Activated CD4-positive, alpha-beta T cell treated with anti-CD3 and anti-CD28 coated beads, Interleukin-2, amount 10 ng/mL, durations not matched to agents 24 days and 14 days (primary cell): Measurements from ENCODE around the gene GSDMA. TPM values are rescaled to one million over a fixed set of nuclear protein-coding genes. Genes with fewer than 3 reads are reported as not detected.
"Not testable (repeated sequence)": the region's sequence is repeated elsewhere in the genome, so short reads cannot be mapped to it uniquely, and the experiment has no call there.

ENCODE experiments used
- DNase-seq: peaks from one replicate; pipeline ENCODE4 v3.0.0; 2022
- H3K27ac Mint-ChIP-seq: one replicate; pipeline ENCODE4 v1.8.0; 2022; ENCODE audit warnings: mild to moderate bottlenecking, mixed read lengths
- H3K27me3 Mint-ChIP-seq: one replicate; pipeline ENCODE4 v1.8.0; 2022; ENCODE audit warnings: mixed read lengths
- H3K36me3 Mint-ChIP-seq: one replicate; pipeline ENCODE4 v1.8.0; 2022; ENCODE audit warnings: low read depth, mild to moderate bottlenecking, mixed read lengths
- H3K4me1 Mint-ChIP-seq: one replicate; pipeline ENCODE4 v1.8.0; 2021; ENCODE audit warnings: mixed read lengths
- H3K4me3 Mint-ChIP-seq: one replicate; pipeline ENCODE4 v1.8.0; 2022; ENCODE audit warnings: mild to moderate bottlenecking, moderate library complexity, mixed read lengths
- H3K9me3 Mint-ChIP-seq: one replicate; pipeline ENCODE4 v1.8.0; 2021; ENCODE audit warnings: mixed read lengths
- intact Hi-C: fragments of 100-400 bp; cut with micrococcal nuclease; formaldehyde crosslinking; loops from one replicate; pipeline ENCODE4 v1.15.1; 2023
- total RNA-seq: library from RNA; stranded (reverse); gene quantifications from 2 replicates; pipeline ENCODE4 v1.2.3, GENCODE V29; 2022

GSDMA gene
- total RNA-seq, 1 donor from 2014 or later, result 0.84 TPM

- Mint-ChIP-seq H3K4me1 (peaks cover 20% of the 10 kb centered on the region), H3K27ac (peak overlapping the region; percentile 85), H3K27me3 (no peaks in the 10 kb centered on the region), H3K36me3 (no peaks in the 10 kb centered on the region), H3K4me3 (no peak overlapping the region), H3K9me3 (no peaks in the 10 kb centered on the region)
- no peak for DNase-seq
- intact Hi-C loops, result no loop called here
Measured at GRCh38 chr17:39939106-39939505, 23.7 kb upstream of the GSDMA start.

- Mint-ChIP-seq H3K36me3 (no peaks in the 10 kb centered on the region), H3K9me3 (no peaks in the 10 kb centered on the region), H3K4me1 (peaks cover 20% of the 10 kb centered on the region), H3K27me3 (no peaks in the 10 kb centered on the region), H3K4me3 (peak overlapping the region; percentile 61), H3K27ac (peak overlapping the region; percentile 85)
- peak; percentile 89 for DNase-seq
- intact Hi-C loops, result loop anchor here (1.0 kb wide), 1 partner anchor 13 kb away; the partner anchor contains the start of genes LRRC3C and ORMDL3
Measured at GRCh38 chr17:39939588-39940419, 23.0 kb upstream of the GSDMA start.

GRCh38 chr17:39943702-39944392 lies 19.0 kb upstream of the GSDMA start:
- Mint-ChIP-seq H3K9me3 (no peaks in the 10 kb centered on the region), H3K4me3 (no peak overlapping the region), H3K27ac (no peak overlapping the region), H3K4me1 (peaks cover 28% of the 10 kb centered on the region), H3K36me3 (no peaks in the 10 kb centered on the region), H3K27me3 (no peaks in the 10 kb centered on the region)
- intact Hi-C loops, result no loop called here
- no peak for DNase-seq

- H3K36me3 Mint-ChIP-seq, result no peaks in the 10 kb centered on the region
- H3K9me3 Mint-ChIP-seq, result no peaks in the 10 kb centered on the region
- peaks cover 26% of the 10 kb centered on the region for H3K4me1 Mint-ChIP-seq
- H3K27me3 Mint-ChIP-seq, result no peaks in the 10 kb centered on the region
- no peak for DNase-seq
- H3K27ac Mint-ChIP-seq, result no peak overlapping the region
- H3K4me3 Mint-ChIP-seq, result no peak overlapping the region
- intact Hi-C loops, result no loop called here
Measured at GRCh38 chr17:39944393-39944711, 18.5 kb upstream of the GSDMA start.

- Mint-ChIP-seq H3K9me3 (no peaks in the 10 kb centered on the region), H3K27ac (no peak overlapping the region), H3K4me3 (no peak overlapping the region), H3K27me3 (no peaks in the 10 kb centered on the region), H3K4me1 (peaks cover 23% of the 10 kb centered on the region), H3K36me3 (no peaks in the 10 kb centered on the region)
- no peak for DNase-seq
- intact Hi-C loops, result no loop called here
Measured at GRCh38 chr17:39946551-39947330, 16.1 kb upstream of the GSDMA start.

GRCh38 chr17:39948489-39948828 lies 14.3 kb upstream of the GSDMA start:
- H3K27ac Mint-ChIP-seq, H3K36me3 Mint-ChIP-seq, H3K27me3 Mint-ChIP-seq, intact Hi-C loops, H3K4me3 Mint-ChIP-seq, H3K9me3 Mint-ChIP-seq: not testable (repeated sequence)
- DNase-seq, result peak; percentile 74
- H3K4me1 Mint-ChIP-seq, result peaks cover 33% of the 10 kb centered on the region

GRCh38 chr17:39949028-39949427 lies 13.8 kb upstream of the GSDMA start:
- intact Hi-C loops, result no loop called here
- Mint-ChIP-seq H3K4me3 (no peak overlapping the region), H3K4me1 (peaks cover 36% of the 10 kb centered on the region), H3K27me3 (peaks cover 2% of the 10 kb centered on the region), H3K9me3 (no peaks in the 10 kb centered on the region), H3K27ac (no peak overlapping the region), H3K36me3 (no peaks in the 10 kb centered on the region)
- DNase-seq, result no peak

- Mint-ChIP-seq H3K27me3 (peaks cover 2% of the 10 kb centered on the region), H3K4me1 (peaks cover 36% of the 10 kb centered on the region), H3K27ac (no peak overlapping the region), H3K9me3 (no peaks in the 10 kb centered on the region), H3K36me3 (no peaks in the 10 kb centered on the region), H3K4me3 (no peak overlapping the region)
- intact Hi-C loops, result no loop called here
- no peak for DNase-seq
Measured at GRCh38 chr17:39950871-39951348, 11.9 kb upstream of the GSDMA start.

GRCh38 chr17:39951924-39952679 lies 10.7 kb upstream of the GSDMA start:
- H3K27ac Mint-ChIP-seq, result peak overlapping the region; percentile 34
- H3K4me3 Mint-ChIP-seq, result peak overlapping the region; percentile 61
- no peaks in the 10 kb centered on the region for H3K36me3 Mint-ChIP-seq
- intact Hi-C loops, result no loop called here
- no peaks in the 10 kb centered on the region for H3K9me3 Mint-ChIP-seq
- H3K27me3 Mint-ChIP-seq, result peaks cover 2% of the 10 kb centered on the region
- peaks cover 36% of the 10 kb centered on the region for H3K4me1 Mint-ChIP-seq
- no peak for DNase-seq

GRCh38 chr17:39952680-39953470 lies 9.9 kb upstream of the GSDMA start:
- no peaks in the 10 kb centered on the region for H3K9me3 Mint-ChIP-seq
- peak overlapping the region; percentile 87 for H3K27ac Mint-ChIP-seq
- peak overlapping the region; percentile 86 for H3K4me3 Mint-ChIP-seq
- DNase-seq, result peak; percentile 94
- intact Hi-C loops, result loop anchor here (1.0 kb wide), 1 partner anchor 27 kb away; the partner anchor contains the start of gene PSMD3
- peaks cover 2% of the 10 kb centered on the region for H3K27me3 Mint-ChIP-seq
- H3K36me3 Mint-ChIP-seq, result no peaks in the 10 kb centered on the region
- peaks cover 31% of the 10 kb centered on the region for H3K4me1 Mint-ChIP-seq

- no peak for DNase-seq
- H3K27ac Mint-ChIP-seq, result peak overlapping the region; percentile 87
- intact Hi-C loops, result loop anchor here (1.0 kb wide), 1 partner anchor 27 kb away; the partner anchor contains the start of gene PSMD3
- peak overlapping the region; percentile 86 for H3K4me3 Mint-ChIP-seq
- H3K27me3 Mint-ChIP-seq, result peaks cover 2% of the 10 kb centered on the region
- no peaks in the 10 kb centered on the region for H3K9me3 Mint-ChIP-seq
- H3K4me1 Mint-ChIP-seq, result peaks cover 27% of the 10 kb centered on the region
- no peaks in the 10 kb centered on the region for H3K36me3 Mint-ChIP-seq
Measured at GRCh38 chr17:39953471-39953888, 9.3 kb upstream of the GSDMA start.

- peaks cover 27% of the 10 kb centered on the region for H3K4me1 Mint-ChIP-seq
- H3K4me3 Mint-ChIP-seq, result no peak overlapping the region
- H3K36me3 Mint-ChIP-seq, result no peaks in the 10 kb centered on the region
- H3K9me3 Mint-ChIP-seq, result no peaks in the 10 kb centered on the region
- H3K27me3 Mint-ChIP-seq, result peaks cover 2% of the 10 kb centered on the region
- no peak overlapping the region for H3K27ac Mint-ChIP-seq
- intact Hi-C loops, result no loop called here
- no peak for DNase-seq
Measured at GRCh38 chr17:39954876-39955275, 7.9 kb upstream of the GSDMA start.
